ENCODE measurements around the gene PLAC8.
"Not testable (repeated sequence)": the region's sequence is repeated elsewhere in the genome, so short reads cannot be mapped to it uniquely, and the experiment has no call there.

Gene PLAC8, protein sequence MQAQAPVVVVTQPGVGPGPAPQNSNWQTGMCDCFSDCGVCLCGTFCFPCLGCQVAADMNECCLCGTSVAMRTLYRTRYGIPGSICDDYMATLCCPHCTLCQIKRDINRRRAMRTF

DNA sequence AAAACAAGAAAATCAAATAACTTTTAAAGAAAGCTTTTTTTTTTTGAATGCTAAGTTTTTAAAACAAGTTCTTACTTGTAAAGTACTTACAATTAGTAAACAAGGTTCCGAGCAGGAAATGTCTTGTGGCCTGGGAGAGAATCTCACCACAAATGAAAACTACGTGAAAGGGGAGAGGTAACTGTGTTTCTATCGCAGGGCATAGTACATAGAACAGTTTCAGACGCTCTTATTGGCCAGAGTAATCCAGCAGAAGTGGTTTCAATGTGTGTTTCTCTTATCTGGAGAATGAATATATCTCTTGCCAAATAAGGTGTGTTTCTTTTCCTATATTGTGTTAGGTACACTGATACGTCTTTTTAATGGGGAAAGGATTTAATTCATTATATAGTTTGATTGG lies at the start of gene PLAC8:
TSS of gene PLAC8 (minus strand) at position 154 of the 400 bp plus-strand sequence. CDS start 6,808 bp downstream, outside the sequence.
- no peak for DNase-seq (ENCODE audit: low read depth)

DNA sequence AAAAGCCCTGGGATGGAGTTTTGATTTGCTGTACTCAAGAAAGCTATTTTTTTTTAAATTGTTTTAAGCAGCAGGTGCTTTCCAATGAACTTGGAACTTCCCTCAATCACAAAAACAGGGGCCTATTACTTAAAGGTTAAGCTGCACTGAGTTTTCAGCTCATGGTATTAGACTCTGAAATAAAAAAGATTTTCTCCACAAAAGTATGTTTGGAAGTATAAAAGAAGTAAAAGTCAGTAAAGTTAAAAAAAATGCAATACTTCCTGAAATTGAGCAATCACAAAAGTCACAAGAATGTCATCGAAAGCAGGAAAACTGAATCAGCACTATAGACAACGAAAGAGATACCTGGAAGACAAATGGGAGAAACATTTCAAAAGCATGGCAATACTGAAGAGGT lies 38.9 kb upstream of the PLAC8 start:
- no peak for DNase-seq (ENCODE audit: low read depth)

- DNase-seq (ENCODE audit: low read depth) = no peak
These were observed 38.2 kb upstream of the PLAC8 start for GRCh38 chr4:83152746-83153145.

- DNase-seq (ENCODE audit: low read depth) = no peak
These were observed 37.1 kb upstream of the PLAC8 start for GRCh38 chr4:83151651-83152050.

DNA sequence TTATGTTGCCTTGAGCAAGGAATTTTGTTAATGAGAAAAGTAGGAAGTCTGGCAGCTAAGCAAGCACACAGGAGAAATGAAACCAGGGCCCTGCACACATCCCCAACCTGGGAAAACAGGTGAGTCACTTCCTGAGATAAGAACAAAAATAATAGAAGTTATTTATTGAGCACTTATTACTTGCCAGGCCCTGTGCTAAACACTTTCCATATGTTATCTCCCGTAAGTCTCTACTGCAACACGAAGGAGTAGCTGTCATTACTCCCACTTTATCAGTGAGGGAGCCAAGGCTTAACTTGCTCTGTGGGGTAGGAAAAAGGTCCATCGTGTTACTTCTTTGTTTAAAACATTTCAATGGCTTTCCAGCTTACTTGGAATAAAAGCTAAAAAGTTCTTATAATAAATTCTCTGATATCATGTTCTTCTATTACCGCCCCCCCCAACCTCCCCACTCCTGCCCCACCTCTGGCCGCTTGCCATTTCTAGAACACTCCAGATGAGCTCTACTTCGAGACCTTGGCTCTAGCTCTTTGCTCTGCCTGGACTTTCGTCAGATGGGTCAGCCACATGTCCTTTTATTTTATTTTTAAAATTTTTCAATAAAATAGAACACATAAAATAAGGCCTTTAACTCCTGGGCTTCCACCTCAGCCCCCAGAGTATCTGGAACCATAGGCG lies 36.3 kb upstream of the PLAC8 start:
- DNase-seq (ENCODE audit: low read depth) = no peak

GRCh38 chr4:83149865-83150652 lies 35.5 kb upstream of the PLAC8 start:
- DNase-seq (ENCODE audit: low read depth) = no peak

GRCh38 chr4:83146841-83147240 lies 32.3 kb upstream of the PLAC8 start:
- no peak for DNase-seq (ENCODE audit: low read depth)

DNA sequence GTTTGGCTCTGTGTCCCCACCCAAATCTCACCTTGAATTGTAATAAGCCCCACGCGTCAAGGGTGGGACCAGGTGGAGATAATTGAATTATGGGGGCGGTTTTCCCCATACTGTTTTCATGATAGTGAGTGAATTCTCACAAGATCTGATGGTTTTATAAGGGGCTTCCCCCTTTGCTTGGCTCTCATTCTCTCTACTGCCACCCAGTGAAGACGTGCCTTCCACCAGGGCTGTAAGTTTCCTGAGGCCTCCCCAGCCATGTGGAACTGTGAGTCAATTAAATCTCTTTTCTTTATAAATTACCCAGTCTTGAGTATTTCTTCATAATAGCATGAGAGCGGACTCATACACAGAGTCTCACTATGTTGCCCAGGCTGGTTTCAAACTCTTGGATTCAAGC lies 31.2 kb upstream of the PLAC8 start:
- not testable (repeated sequence) for DNase-seq (ENCODE audit: low read depth)

GRCh38 chr4:83139514-83140156 lies 25.1 kb upstream of the PLAC8 start:
- DNase-seq (ENCODE audit: low read depth) = no peak

- DNase-seq (ENCODE audit: low read depth) = no peak
These were observed 24.4 kb upstream of the PLAC8 start for GRCh38 chr4:83138946-83139345.

- DNase-seq (ENCODE audit: low read depth) = no peak
These were observed 17.5 kb upstream of the PLAC8 start for GRCh38 chr4:83132065-83132464.

GRCh38 chr4:83129264-83129663 lies 14.7 kb upstream of the PLAC8 start:
- no peak for DNase-seq (ENCODE audit: low read depth)

GRCh38 chr4:83128240-83128929 lies 13.9 kb upstream of the PLAC8 start:
- DNase-seq (ENCODE audit: low read depth) = no peak

DNA sequence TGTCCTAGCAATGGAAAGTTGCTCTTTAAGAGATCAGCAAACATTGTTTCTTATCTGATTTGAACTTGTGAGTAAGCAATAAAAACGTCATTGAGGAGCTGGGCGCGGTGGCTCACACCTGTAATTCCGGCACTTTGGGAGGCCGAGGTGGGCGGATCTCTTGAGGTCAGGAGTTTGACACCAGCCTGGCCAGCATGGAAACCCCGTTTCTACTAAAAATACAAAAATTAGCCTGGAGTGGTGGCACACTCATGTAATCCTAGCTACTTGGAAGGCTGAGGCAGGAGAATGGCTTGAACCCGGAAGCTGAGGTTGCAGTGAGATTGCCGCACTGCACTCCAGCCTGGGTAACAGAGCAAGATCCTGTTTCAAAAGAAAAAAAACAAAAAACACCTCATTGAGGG lies 11.2 kb upstream of the PLAC8 start:
- no peak for DNase-seq (ENCODE audit: low read depth)

GRCh38 chr4:83124111-83124780 lies 9.7 kb upstream of the PLAC8 start:
- DNase-seq (ENCODE audit: low read depth) = no peak

DNA sequence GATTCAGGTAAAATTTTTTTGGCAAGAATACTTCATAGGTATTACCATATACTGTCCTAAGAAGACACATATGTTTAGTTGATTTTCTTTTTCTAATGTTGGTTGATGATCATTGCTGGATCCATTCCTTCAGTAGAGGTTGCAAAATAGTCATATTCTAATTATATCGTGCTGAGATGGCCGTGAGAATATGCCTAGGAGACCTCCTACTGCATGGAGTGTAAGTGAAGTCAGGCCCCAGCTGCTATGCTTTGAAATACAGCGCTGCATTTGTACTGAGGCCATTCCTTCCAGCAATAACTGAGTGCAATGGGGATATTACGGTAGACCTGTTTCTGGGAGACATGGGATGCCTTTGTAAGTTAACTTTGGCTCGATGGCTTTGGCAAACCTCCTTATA lies 6.7 kb upstream of the PLAC8 start:
- no peak for DNase-seq (ENCODE audit: low read depth)

- DNase-seq (ENCODE audit: low read depth) = no peak
These were observed 4.3 kb upstream of the PLAC8 start for GRCh38 chr4:83118869-83119268.

DNA sequence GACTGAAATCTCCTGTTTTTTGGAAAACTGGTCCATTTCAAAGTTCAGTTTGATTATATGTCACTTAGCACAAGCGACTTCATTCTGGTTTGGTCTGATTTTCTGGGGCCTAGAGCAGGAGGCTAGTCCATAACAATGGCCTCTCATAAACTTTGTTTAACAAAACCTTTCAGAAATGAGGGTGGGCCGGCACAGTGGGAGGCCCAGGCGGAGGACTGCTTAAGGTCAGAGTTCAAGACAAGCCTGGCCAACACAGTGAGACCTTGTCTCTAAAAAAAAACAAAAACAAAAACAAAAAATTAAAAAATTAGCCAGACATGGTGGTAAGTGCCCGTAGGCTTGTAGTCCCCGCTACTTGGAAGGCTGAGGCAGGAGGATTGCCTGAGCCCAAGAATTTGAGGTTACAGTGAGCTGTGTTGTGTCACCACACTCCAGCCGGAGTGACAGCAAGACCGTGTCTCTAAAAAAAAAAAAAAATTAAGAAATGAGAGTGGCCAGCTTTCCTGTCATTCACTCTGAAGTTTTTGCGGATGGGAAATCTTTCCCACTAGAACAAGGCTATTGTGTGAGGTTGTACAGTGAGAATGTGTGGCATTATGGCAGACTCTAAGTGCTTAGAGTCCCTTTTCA lies 1.2 kb upstream of the PLAC8 start:
- no peak for DNase-seq (ENCODE audit: low read depth)

DNA sequence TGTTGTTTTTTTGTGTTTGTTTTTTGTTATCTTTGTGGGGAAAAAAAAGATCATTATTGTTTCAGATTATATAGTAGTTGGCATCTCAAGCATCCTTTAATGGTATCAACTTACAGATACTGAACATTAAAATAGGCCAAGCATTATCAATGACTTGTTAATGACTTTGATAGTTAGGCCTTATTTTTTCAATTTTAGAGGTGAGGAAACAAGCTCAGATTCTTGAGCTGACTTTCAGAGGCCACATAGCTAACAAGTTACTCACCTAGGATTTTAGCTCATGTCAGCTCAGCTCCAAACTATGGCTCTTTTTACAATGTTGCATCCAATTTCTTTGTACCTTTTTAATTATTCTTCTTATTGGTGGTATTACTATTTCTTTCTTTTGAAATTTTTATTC lies 471 bp upstream of the PLAC8 start:
- no peak for DNase-seq (ENCODE audit: low read depth)

DNA sequence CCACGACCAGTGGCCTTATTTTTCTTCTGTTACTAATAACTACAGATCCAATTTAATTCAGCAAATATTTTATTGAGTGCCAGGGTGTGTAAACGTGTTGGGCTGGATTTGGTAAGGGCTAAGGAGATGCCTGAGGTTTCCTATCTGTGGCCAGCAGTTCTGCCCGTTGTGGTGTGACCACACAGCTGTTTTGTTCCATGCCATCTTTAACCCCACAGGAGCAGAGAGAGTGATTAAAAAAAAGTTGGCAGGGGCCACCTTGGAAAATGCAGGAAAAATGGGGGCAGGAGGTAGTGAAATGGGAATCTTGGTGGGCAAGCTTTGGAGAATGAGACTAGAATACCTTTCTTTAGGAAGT lies 1.1 kb downstream of the PLAC8 start:
- DNase-seq (ENCODE audit: low read depth) = no peak

DNA sequence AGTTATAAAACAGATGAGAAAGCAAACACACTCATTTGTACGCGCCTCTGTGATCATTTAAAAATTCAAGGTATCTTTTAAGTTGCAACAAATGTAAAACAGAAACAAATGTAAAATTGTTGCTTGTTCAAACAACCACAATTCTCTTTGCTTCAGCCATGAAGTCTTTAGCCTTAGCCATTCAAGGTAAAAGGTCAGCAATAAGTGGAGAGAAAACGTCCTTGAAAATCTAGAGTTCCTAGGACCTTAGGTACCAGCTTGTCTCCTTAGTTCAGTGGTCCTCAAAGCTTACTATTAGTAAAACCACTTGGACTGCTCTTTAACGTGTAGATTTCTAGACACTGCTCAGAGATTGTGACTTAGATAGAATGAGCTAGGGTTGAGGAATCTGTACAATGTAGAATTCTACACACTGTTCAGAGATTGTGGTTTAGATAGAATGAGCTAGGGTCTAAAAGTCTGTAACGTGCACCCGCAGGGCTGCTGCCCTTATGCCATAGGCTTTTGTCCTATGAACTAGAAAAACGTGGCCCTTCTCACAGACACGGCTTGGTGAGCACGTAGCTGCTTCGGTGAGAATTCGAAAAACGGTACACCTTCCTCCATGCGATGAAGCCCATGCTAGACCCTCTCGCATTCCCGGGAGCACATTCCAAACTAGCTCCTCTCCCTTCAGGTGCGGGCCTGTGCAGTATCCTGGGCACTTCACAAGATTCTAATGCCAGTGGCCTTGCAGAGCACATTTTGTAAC lies 1.7 kb downstream of the PLAC8 start:
- no peak for DNase-seq (ENCODE audit: low read depth)

Data from stimulated activated CD8-positive, alpha-beta memory T cell treated with anti-CD3 and anti-CD28 coated beads, Interleukin-7, amount 100 ng/mL, for 24 hours (primary cell).